Hippocampal formation (tissue), 2 donors: ENCODE data around the gene RCN2.
A peak's percentile ranks its signal among the peaks of the same experiment; 100 is the strongest.
"Not testable (repeated sequence)": the region's sequence is repeated elsewhere in the genome, so short reads cannot be mapped to it uniquely, and the experiment has no call there.

Experiments used
- DNase-seq, 2 donors: peaks; one replicate each; lab custom pipeline; 2025; lab: John Stamatoyannopoulos, UW

Gene RCN2

GRCh38 chr15:76932135-76932966, 802 bp downstream of the RCN2 start:
- DNase-seq = no peak

GRCh38 chr15:76935620-76936019, 4.1 kb downstream of the RCN2 start:
- DNase-seq = no peak

GRCh38 chr15:76936671-76937070, 5.1 kb downstream of the RCN2 start:
- DNase-seq = no peak

GRCh38 chr15:76938752-76939151, 7.2 kb downstream of the RCN2 start:
- DNase-seq = no peak

- DNase-seq = no peak
Observed at GRCh38 chr15:76939715-76940114, 8.2 kb downstream of the RCN2 start.

- DNase-seq = no peak
Observed at GRCh38 chr15:76941636-76942035, 10.1 kb downstream of the RCN2 start.

- DNase-seq = no peak
Observed at GRCh38 chr15:76942331-76942730, 10.8 kb downstream of the RCN2 start.

GRCh38 chr15:76945494-76946093, 14.0 kb downstream of the RCN2 start:
- no peak for DNase-seq

- no peak for DNase-seq
Observed at GRCh38 chr15:76947454-76947853, 15.9 kb downstream of the RCN2 start.

- peak in 1 of 2 donors; percentile 35 for DNase-seq
Observed at GRCh38 chr15:76951220-76951619, 19.7 kb downstream of the RCN2 start.

GRCh38 chr15:76953913-76954312, 22.4 kb downstream of the RCN2 start:
- DNase-seq = no peak

GRCh38 chr15:76954744-76955143, 23.2 kb downstream of the RCN2 start:
- DNase-seq = peak in 1 of 2 donors; percentile 41

- DNase-seq = no peak
Observed at GRCh38 chr15:76961268-76962011, 29.9 kb downstream of the RCN2 start.

GRCh38 chr15:76962337-76963013, 30.9 kb downstream of the RCN2 start:
- DNase-seq = no peak

GRCh38 chr15:76963596-76963995, 32.0 kb downstream of the RCN2 start:
- DNase-seq = no peak

GRCh38 chr15:76964157-76964556, 32.6 kb downstream of the RCN2 start:
- DNase-seq = no peak

- DNase-seq = not testable (repeated sequence)
Observed at GRCh38 chr15:76966051-76966450, 34.5 kb downstream of the RCN2 start.

- DNase-seq = no peak
Observed at GRCh38 chr15:76967067-76967466, 35.5 kb downstream of the RCN2 start.

- DNase-seq = no peak
Observed at GRCh38 chr15:76968306-76968705, 36.8 kb downstream of the RCN2 start.

GRCh38 chr15:76972389-76973361, 41.1 kb downstream of the RCN2 start:
- no peak for DNase-seq

GRCh38 chr15:76973362-76973743, 41.8 kb downstream of the RCN2 start:
- DNase-seq = peak; percentile 68 to 71
